ENCODE data around the gene UBAP1L. TPM values are rescaled to one million over a fixed set of nuclear protein-coding genes. Genes with fewer than 3 reads are reported as not detected.

Gene UBAP1L
- total RNA-seq, 1 experiment from 2014 or later: 1.7 TPM

GRCh38 chr15:65056868-65057548 is 58.0 kb downstream of the UBAP1L start:
- H3K4me1 ChIP-seq (ENCODE audit: control insufficient read depth, insufficient read depth, low read length): 0 out of 2 replicates have a peak, but pooled peaks cover 5% of the 10 kb centered on the region
- ATAC-seq: peak; percentile 68
- no TSS peak for BruUV-seq (replicated peaks)
- H3K4me3 ChIP-seq (ENCODE audit: low read depth in 2 of 2, low read length in 2 of 2): no peak overlapping the region
- H3K27me3 ChIP-seq (ENCODE audit: control insufficient read depth, insufficient read depth, low read length): no peaks in the 10 kb centered on the region
- CTCF ChIA-PET: no interaction called here
- no peaks in the 10 kb centered on the region for H3K9me3 ChIP-seq (ENCODE audit: control insufficient read depth, insufficient read depth, low read depth, low read length)
- no peak for TF ChIP-seq POLR2AphosphoS5 (IDR thresholded peaks at IDR 0.05; ENCODE audit: low read depth, low read length)
- TF ChIP-seq SIN3A (IDR thresholded peaks at IDR 0.05; ENCODE audit: borderline replicate concordance, insufficient read depth, low read depth, low read length): no peak
- TF ChIP-seq REST (IDR thresholded peaks at IDR 0.05; ENCODE audit: insufficient read depth in 1 of 2, low read depth in 2 of 2, low read length in 1 of 2): no peak
- TF ChIP-seq CTCF (IDR thresholded peaks at IDR 0.05): no peak
- TF ChIP-seq TCF7L2 (IDR thresholded peaks at IDR 0.05; ENCODE audit: low read depth, low read length): no peak
- intact Hi-C loops (cut with micrococcal nuclease; ENCODE audit: unreplicated experiment) (no loop called here), in situ Hi-C loops (cut with HindIII; ENCODE audit: low pct_unique_long_range_greater_than_20kb, low sequenced_read_pairs) (no loop called here)
- H3K36me3 ChIP-seq (ENCODE audit: control insufficient read depth, insufficient read depth, low read length): no peaks in the 10 kb centered on the region
- H3K27ac ChIP-seq (ENCODE audit: low read length): no peak overlapping the region
- DNase-seq (ENCODE audit: low read depth, low spot score): no peak
- POLR2A ChIA-PET: no interaction called here

- in situ Hi-C loops (cut with HindIII; ENCODE audit: low pct_unique_long_range_greater_than_20kb, low sequenced_read_pairs): no loop called here
Measured at GRCh38 chr15:65056106-65056505, 58.9 kb downstream of the UBAP1L start.

More at GRCh38 chr15:65056106-65056505, 58.9 kb downstream of the UBAP1L start:
- no peak for ATAC-seq
- Histone ChIP-seq H3K9me3 (ENCODE audit: control insufficient read depth, insufficient read depth, low read depth, low read length) (no peaks in the 10 kb centered on the region), H3K4me3 (ENCODE audit: low read depth in 2 of 2, low read length in 2 of 2) (no peak overlapping the region), H3K27me3 (ENCODE audit: control insufficient read depth, insufficient read depth, low read length) (no peaks in the 10 kb centered on the region), H3K27ac (ENCODE audit: low read length) (no peak overlapping the region), H3K4me1 (ENCODE audit: control insufficient read depth, insufficient read depth, low read length) (0 out of 2 replicates have a peak, but pooled peaks cover 5% of the 10 kb centered on the region), H3K36me3 (ENCODE audit: control insufficient read depth, insufficient read depth, low read length) (no peaks in the 10 kb centered on the region)
- ChIA-PET POLR2A (interaction anchor here (0.6 to 1.1 kb wide), 3 partner anchors 11 to 22 kb away, joined by 3 to 4 read pairs (median 3); no protein-coding TSS in a partner anchor), CTCF (interaction anchor here (0.7 kb wide), 1 partner anchor 241 kb away, joined by 5 read pairs; no protein-coding TSS in a partner anchor)
- no TSS peak for BruUV-seq (replicated peaks)
- DNase-seq (ENCODE audit: low read depth, low spot score): no peak
- no peak for TF ChIP-seq CTCF (IDR thresholded peaks at IDR 0.05)
- TF ChIP-seq TCF7L2 (IDR thresholded peaks at IDR 0.05; ENCODE audit: low read depth, low read length): no peak
- no peak for TF ChIP-seq POLR2AphosphoS5 (IDR thresholded peaks at IDR 0.05; ENCODE audit: low read depth, low read length)
- no peak for TF ChIP-seq REST (IDR thresholded peaks at IDR 0.05; ENCODE audit: insufficient read depth in 1 of 2, low read depth in 2 of 2, low read length in 1 of 2)
- TF ChIP-seq SIN3A (IDR thresholded peaks at IDR 0.05; ENCODE audit: borderline replicate concordance, insufficient read depth, low read depth, low read length): no peak
- intact Hi-C loops (cut with micrococcal nuclease; ENCODE audit: unreplicated experiment): no loop called here

All from Panc1 (cell line).